Measurements from ENCODE around the gene ACOT8. TPM values are rescaled to one million over a fixed set of nuclear protein-coding genes. Genes with fewer than 3 reads are reported as not detected.

Gene ACOT8
- total and polyA plus RNA-seq, 2 of the 4 experiments (the other 2 are of a cell fraction) = 29.8 to 47.5 TPM

DNA sequence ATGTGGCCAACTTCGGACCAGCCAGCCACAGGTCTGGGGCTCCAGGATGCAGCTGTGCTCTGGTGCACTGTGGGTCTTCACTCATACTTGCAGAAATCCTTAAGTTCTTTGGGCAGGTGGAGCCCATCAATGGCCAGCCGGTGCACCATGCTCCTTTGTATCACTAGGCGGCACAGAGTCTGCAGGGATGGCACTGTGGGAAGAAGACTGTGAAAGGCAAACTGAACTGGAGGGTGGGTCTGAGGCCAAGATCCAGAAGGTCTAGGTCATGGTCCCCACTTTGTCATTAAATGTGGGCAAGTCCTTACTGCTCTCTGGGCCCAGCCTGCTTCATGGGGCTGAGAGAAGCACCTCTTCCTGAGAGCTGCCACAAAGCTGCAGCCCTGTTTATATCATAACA is 31.5 kb upstream of the ACOT8 start (continued):
- TF ChIP-seq MAZ (IDR thresholded peaks at IDR 0.05; ENCODE audit: borderline replicate concordance, low read depth, low read length) (no peak), MXI1 (IDR thresholded peaks at IDR 0.05; ENCODE audit: borderline replicate concordance, low read depth, low read length) (no peak), RAD21 (IDR thresholded peaks at IDR 0.05; ENCODE audit: low read length) (no peak), FOS (IDR thresholded peaks at IDR 0.05; ENCODE audit: low read depth, low read length) (no peak)
- TF ChIP-seq, protein P1, sequence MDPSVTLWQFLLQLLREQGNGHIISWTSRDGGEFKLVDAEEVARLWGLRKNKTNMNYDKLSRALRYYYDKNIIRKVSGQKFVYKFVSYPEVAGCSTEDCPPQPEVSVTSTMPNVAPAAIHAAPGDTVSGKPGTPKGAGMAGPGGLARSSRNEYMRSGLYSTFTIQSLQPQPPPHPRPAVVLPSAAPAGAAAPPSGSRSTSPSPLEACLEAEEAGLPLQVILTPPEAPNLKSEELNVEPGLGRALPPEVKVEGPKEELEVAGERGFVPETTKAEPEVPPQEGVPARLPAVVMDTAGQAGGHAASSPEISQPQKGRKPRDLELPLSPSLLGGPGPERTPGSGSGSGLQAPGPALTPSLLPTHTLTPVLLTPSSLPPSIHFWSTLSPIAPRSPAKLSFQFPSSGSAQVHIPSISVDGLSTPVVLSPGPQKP (IDR thresholded peaks at IDR 0.05; ENCODE audit: borderline replicate concordance, low read depth, low read length) = no peak

DNA sequence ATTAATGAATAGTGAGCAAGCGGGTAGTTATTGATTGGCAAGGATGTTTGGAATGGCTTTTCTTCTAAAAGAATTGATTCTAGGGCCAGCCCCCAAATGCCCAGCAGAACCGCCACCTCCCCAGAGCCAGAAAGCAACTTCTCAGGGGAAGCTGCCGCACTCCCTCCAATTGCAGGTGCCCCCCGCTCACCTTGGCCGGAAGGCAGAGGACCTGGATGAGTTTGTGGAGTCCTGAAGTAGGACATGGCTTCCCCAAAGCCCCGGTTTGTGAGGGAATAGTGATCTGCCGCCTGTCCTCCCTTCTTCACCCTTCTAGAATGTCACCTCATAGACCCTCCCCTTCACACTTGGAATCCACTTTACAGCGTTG is 30.1 kb upstream of the ACOT8 start, which contains the start of gene SPATA25:
Gene SPATA25, minus strand, starts transcription at position 277 of the 370 bp plus-strand sequence. Its CDS starts 32 bp downstream, at position 245.
- peaks cover 10 to 63% of the 10 kb centered on the region in 2 experiments; a peak in 3 of 4 replicates for H3K79me1 ChIP-seq (ENCODE audit: low read depth in 1 of 2, low read length in 2 of 2)
- no peak within 1 kb of the TSS for H4K91ac ChIP-seq (ENCODE audit: insufficient read depth, low read depth, low read length)
- no peak within 1 kb of the TSS for H3K14ac ChIP-seq (replicated peaks; ENCODE audit: low read depth, low read length)
- H3K56ac ChIP-seq (ENCODE audit: extremely low read depth, insufficient read depth, low read length) = no peak within 1 kb of the TSS
- no peak within 1 kb of the TSS for H2BK15ac ChIP-seq (ENCODE audit: low read depth, low read length)
- H3K23ac ChIP-seq (ENCODE audit: low read depth, low read length) = no peak within 1 kb of the TSS
- CTCF ChIA-PET = no interaction called here
- intact Hi-C loops (cut with micrococcal nuclease) = no loop called here
- no peak within 1 kb of the TSS for H2AK9ac ChIP-seq (replicated peaks; ENCODE audit: low read depth, low read length, poor library complexity)
- H2BK120ac ChIP-seq (ENCODE audit: low read depth, low read length) = no peak within 1 kb of the TSS
- no peak within 1 kb of the TSS for H2BK5ac ChIP-seq (ENCODE audit: low read depth, low read length, poor library complexity, severe bottlenecking)
- no peak within 1 kb of the TSS for H3K4me3 ChIP-seq (ENCODE audit: insufficient read depth, low read depth, low read length)
- H3K4me2 ChIP-seq (ENCODE audit: low read depth, low read length) = no peak within 1 kb of the TSS
- no peak within 1 kb of the TSS for H3K4ac ChIP-seq (ENCODE audit: low read depth, low read length)
- peaks cover 5% of the 10 kb centered on the region for H3K9me1 ChIP-seq (ENCODE audit: insufficient read depth, low read length)
- H2AFZ ChIP-seq (replicated peaks; ENCODE audit: low read length, poor library complexity) = no peak within 1 kb of the TSS
- H3K18ac ChIP-seq (ENCODE audit: low read depth, low read length) = no peak within 1 kb of the TSS
- H4K8ac ChIP-seq (ENCODE audit: low read depth in 2 of 2, low read length in 2 of 2) = no peak within 1 kb of the TSS
- H2BK20ac ChIP-seq (ENCODE audit: low read depth, low read length) = no peak within 1 kb of the TSS
- POLR2A ChIA-PET (ENCODE audit: unreplicated experiment) = no interaction called here
- dilution Hi-C loops (cut with HindIII; ENCODE audit: low sequenced_read_pairs, unreplicated experiment) = no loop called here
- no peaks in the 10 kb centered on the region for H3K27me3 ChIP-seq (ENCODE audit: control insufficient read depth, insufficient read depth, low read length)
- H3K27ac ChIP-seq (ENCODE audit: insufficient read depth, low read length) = no peak within 1 kb of the TSS
- H3K9ac ChIP-seq (ENCODE audit: low read depth, low read length) = no peak within 1 kb of the TSS
- no peak for ATAC-seq (ENCODE audit: low read depth)
- H3K36me3 ChIP-seq (ENCODE audit: control insufficient read depth, insufficient read depth, low read length) = peaks cover 26% of the 10 kb centered on the region
- in situ Hi-C loops (cut with MboI; ENCODE audit: low sequenced_read_pairs) = no loop called here
- DNase-seq = no peak
- H4K5ac ChIP-seq (ENCODE audit: low read depth, low read length) = no peak within 1 kb of the TSS
- peaks cover 3% of the 10 kb centered on the region; the same call in 1 of the 2 replicates for H4K20me1 ChIP-seq (ENCODE audit: insufficient read depth, low read length)
- H3K4me1 ChIP-seq (ENCODE audit: control insufficient read depth, insufficient read depth, low read length) = peaks cover 5% of the 10 kb centered on the region; the same call in 1 of the 2 replicates
- no peaks in the 10 kb centered on the region for H3K9me3 ChIP-seq (ENCODE audit: control insufficient read depth, insufficient read depth, low read length)
- no CpG with 5 or more reads among the region's 8 CpGs for WGBS, 2 experiments (ENCODE audit: extremely low coverage in 2 of 2, insufficient read length in 1 of 2)
- BruUV-seq (replicated peaks) = no TSS peak
- H2AK5ac ChIP-seq (ENCODE audit: low read depth, low read length) = no peak within 1 kb of the TSS
- TF ChIP-seq, protein P1 (IDR thresholded peaks at IDR 0.05; ENCODE audit: borderline replicate concordance, low read depth, low read length) = no peak
- TF ChIP-seq NFE2L2 (IDR thresholded peaks at IDR 0.05; ENCODE audit: low read depth, low read length) = no peak
- TF ChIP-seq BHLHE40 (IDR thresholded peaks at IDR 0.05; ENCODE audit: low read depth, low read length) = no peak
- no peak for TF ChIP-seq CHD1 (IDR thresholded peaks at IDR 0.05; ENCODE audit: low read depth, low read length)
- TF ChIP-seq SMC3 (IDR thresholded peaks at IDR 0.05; ENCODE audit: low read depth, low read length) = no peak
- TF ChIP-seq MAFK (IDR thresholded peaks at IDR 0.05; ENCODE audit: low read depth, low read length) = no peak
- no peak for TF ChIP-seq FOS (IDR thresholded peaks at IDR 0.05; ENCODE audit: low read depth, low read length)
- TF ChIP-seq, protein P2, sequence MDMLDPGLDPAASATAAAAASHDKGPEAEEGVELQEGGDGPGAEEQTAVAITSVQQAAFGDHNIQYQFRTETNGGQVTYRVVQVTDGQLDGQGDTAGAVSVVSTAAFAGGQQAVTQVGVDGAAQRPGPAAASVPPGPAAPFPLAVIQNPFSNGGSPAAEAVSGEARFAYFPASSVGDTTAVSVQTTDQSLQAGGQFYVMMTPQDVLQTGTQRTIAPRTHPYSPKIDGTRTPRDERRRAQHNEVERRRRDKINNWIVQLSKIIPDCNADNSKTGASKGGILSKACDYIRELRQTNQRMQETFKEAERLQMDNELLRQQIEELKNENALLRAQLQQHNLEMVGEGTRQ (IDR thresholded peaks at IDR 0.05; ENCODE audit: low read depth, low read length) = no peak
- TF ChIP-seq CEBPB (IDR thresholded peaks at IDR 0.05; ENCODE audit: low read depth, low read length) = no peak

All from IMR-90 (cell line).